ENCODE measurements around the gene EPB41L2. TPM values are rescaled to one million over a fixed set of nuclear protein-coding genes. Genes with fewer than 3 reads are reported as not detected.
A peak's percentile ranks its signal among the peaks of the same experiment; 100 is the strongest.

EPB41L2 gene
- total RNA-seq = 35.8 and 45.5 TPM in 2 replicates
- 21.6 and 27.4 TPM in 2 replicates for polyA plus RNA-seq

DNA sequence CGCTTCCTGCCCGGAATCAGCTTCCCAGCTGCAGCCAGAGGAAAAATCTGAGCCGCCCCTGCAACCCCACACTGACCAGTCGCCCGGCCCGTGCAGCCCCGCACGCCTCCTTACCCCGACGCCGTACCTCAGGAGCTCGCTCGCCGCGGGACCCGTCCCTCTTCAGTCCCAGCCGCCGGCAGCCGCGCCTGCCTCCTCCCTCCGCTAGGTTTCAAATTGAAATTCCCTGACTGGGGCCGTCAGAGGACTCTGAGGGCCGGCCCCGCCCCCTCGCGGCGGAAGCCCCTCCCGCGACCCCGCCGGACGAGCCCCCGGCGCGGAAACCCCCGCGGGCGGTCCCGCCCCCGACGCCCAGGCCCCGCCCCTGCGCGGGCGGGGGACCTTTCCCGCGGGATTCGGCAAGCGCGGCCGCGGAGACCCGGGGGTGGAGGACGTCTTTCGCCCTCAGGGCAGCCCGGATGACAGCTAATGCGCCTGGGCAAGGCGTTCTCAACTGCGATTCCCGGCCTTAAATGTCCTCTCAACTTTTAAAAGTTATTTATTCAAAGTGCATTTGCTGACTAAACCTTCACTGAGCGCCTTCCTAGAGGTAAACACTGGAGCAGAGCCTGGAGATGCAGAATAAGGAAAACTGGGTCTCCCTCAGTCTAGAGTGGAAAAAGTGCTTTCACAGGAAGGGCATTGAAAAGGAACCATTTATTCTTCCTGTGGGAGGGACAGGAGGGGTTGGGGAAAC lies at the start of gene EPB41L2:
TSS of gene EPB41L2 (minus strand) at position 218 of the 736 bp plus-strand sequence. CDS start 106,760 bp downstream, outside the sequence.
- TF ChIP-seq, protein P1, sequence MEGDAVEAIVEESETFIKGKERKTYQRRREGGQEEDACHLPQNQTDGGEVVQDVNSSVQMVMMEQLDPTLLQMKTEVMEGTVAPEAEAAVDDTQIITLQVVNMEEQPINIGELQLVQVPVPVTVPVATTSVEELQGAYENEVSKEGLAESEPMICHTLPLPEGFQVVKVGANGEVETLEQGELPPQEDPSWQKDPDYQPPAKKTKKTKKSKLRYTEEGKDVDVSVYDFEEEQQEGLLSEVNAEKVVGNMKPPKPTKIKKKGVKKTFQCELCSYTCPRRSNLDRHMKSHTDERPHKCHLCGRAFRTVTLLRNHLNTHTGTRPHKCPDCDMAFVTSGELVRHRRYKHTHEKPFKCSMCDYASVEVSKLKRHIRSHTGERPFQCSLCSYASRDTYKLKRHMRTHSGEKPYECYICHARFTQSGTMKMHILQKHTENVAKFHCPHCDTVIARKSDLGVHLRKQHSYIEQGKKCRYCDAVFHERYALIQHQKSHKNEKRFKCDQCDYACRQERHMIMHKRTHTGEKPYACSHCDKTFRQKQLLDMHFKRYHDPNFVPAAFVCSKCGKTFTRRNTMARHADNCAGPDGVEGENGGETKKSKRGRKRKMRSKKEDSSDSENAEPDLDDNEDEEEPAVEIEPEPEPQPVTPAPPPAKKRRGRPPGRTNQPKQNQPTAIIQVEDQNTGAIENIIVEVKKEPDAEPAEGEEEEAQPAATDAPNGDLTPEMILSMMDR (IDR thresholded peaks at IDR 0.05; ENCODE audit: poor library complexity) = no peak
- TF ChIP-seq EZH2phosphoT487 (IDR thresholded peaks at IDR 0.05; ENCODE audit: low read depth, severe bottlenecking, unreplicated experiment) (no peak), EZH2 (IDR thresholded peaks at IDR 0.05; ENCODE audit: borderline replicate concordance) (no peak)
- Histone ChIP-seq H3K79me2 (peaks cover 44% of the 10 kb centered on the region), H3K4me3 (peak within 1 kb of the TSS; percentile 95), H3K27ac (peak within 1 kb of the TSS; percentile 86), H3K36me3 (replicated peaks; ENCODE audit: insufficient read depth, low read depth) (no peaks in the 10 kb centered on the region), H3K4me2 (peak within 1 kb of the TSS; percentile 91), H4K20me1 (ENCODE audit: insufficient read depth, poor library complexity, severe bottlenecking) (no peaks in the 10 kb centered on the region), H3K4me1 (ENCODE audit: insufficient read depth) (peaks cover 37% of the 10 kb centered on the region), H3K9me3 (ENCODE audit: low read depth) (no peaks in the 10 kb centered on the region), H3K27me3 (no peaks in the 10 kb centered on the region), H2AFZ (peak within 1 kb of the TSS; percentile 82), H3K9me2 (replicated peaks; ENCODE audit: insufficient read depth) (no peaks in the 10 kb centered on the region)
- under 1% methylated on average over 21 of the region's 61 CpGs for WGBS (ENCODE audit: low lambda C conversion rate, missing lambda C conversion rate)
- peak; percentile 96 for DNase-seq (ENCODE audit: low spot score)

DNA sequence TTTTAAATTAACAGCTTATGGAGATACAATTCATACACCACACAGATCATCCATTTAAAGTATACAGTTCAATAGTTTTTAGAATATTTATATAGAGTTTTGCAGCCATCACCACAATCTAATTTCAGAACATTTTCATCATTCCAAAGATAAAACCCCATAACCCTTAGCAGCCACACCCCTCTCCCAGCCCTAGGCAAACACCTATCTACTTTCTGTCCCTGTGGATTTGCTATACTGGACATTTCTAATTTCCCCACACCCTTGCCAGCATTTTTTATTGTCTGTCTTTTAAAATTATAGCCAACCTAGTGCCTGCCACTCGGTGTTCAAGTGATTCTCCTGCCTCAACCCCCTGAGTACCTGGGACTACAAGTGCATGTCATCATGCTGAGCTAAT lies 49.2 kb upstream of the EPB41L2 start:
- Histone ChIP-seq H3K27ac (no peak overlapping the region), H3K9me2 (replicated peaks; ENCODE audit: insufficient read depth) (no peaks in the 10 kb centered on the region), H3K4me3 (no peak overlapping the region), H3K4me1 (ENCODE audit: insufficient read depth) (no peaks in the 10 kb centered on the region), H3K79me2 (no peaks in the 10 kb centered on the region), H4K20me1 (ENCODE audit: insufficient read depth, poor library complexity, severe bottlenecking) (no peaks in the 10 kb centered on the region), H3K36me3 (replicated peaks; ENCODE audit: insufficient read depth, low read depth) (no peaks in the 10 kb centered on the region), H3K4me2 (no peak overlapping the region), H3K9me3 (ENCODE audit: low read depth) (no peaks in the 10 kb centered on the region), H3K27me3 (no peaks in the 10 kb centered on the region), H2AFZ (no peak overlapping the region)
- no peak for TF ChIP-seq EZH2 (IDR thresholded peaks at IDR 0.05; ENCODE audit: borderline replicate concordance)
- TF ChIP-seq, protein P1 (IDR thresholded peaks at IDR 0.05; ENCODE audit: poor library complexity) = no peak
- TF ChIP-seq EZH2phosphoT487 (IDR thresholded peaks at IDR 0.05; ENCODE audit: low read depth, severe bottlenecking, unreplicated experiment) = no peak
- WGBS (ENCODE audit: low lambda C conversion rate, missing lambda C conversion rate) = 69% methylated on average over 1 of the region's 1 CpG
- DNase-seq (ENCODE audit: low spot score) = no peak

DNA sequence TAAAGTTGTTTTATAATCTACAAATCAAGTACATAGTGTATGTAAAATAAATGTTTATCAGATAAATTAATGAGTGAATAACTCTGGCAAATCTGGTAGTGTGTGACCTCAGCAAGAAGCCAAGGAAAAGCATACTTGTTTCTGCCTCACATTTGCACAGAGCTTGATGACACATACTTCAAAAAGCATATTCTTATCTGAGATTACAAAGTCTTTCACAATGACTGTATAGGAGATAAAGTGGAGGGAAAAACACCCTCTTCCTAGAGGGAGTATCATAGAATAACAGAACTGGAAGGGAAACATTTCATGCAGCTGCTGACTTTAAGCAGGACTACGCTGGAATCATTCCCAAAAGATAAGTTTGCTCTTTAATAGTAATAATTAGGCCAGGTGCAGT lies 44.1 kb upstream of the EPB41L2 start:
- Histone ChIP-seq H3K36me3 (replicated peaks; ENCODE audit: insufficient read depth, low read depth) (no peaks in the 10 kb centered on the region), H3K27me3 (no peaks in the 10 kb centered on the region), H2AFZ (no peak overlapping the region), H3K9me3 (ENCODE audit: low read depth) (no peaks in the 10 kb centered on the region), H3K9me2 (replicated peaks; ENCODE audit: insufficient read depth) (no peaks in the 10 kb centered on the region), H3K4me1 (ENCODE audit: insufficient read depth) (peaks cover 4% of the 10 kb centered on the region), H3K4me2 (no peak overlapping the region), H3K79me2 (no peaks in the 10 kb centered on the region), H3K4me3 (no peak overlapping the region), H4K20me1 (ENCODE audit: insufficient read depth, poor library complexity, severe bottlenecking) (no peaks in the 10 kb centered on the region), H3K27ac (peak overlapping the region; percentile 63)
- TF ChIP-seq, protein P1 (IDR thresholded peaks at IDR 0.05; ENCODE audit: poor library complexity) = no peak
- no peak for TF ChIP-seq EZH2phosphoT487 (IDR thresholded peaks at IDR 0.05; ENCODE audit: low read depth, severe bottlenecking, unreplicated experiment)
- TF ChIP-seq EZH2 (IDR thresholded peaks at IDR 0.05; ENCODE audit: borderline replicate concordance) = no peak
- DNase-seq (ENCODE audit: low spot score) = peak; percentile 55
- WGBS (ENCODE audit: low lambda C conversion rate, missing lambda C conversion rate) = 54% methylated on average over 1 of the region's 1 CpG
